NCI-H2196 (cell line): ENCODE results near the gene SGCD.
"Not testable (repeated sequence)": the region's sequence is repeated elsewhere in the genome, so short reads cannot be mapped to it uniquely, and the experiment has no call there.

Experiments used
- DNase-seq: peaks from one replicate; lab custom pipeline; 2025; ENCODE audit not compliant: unreplicated experiment; lab: John Stamatoyannopoulos, UW

Gene SGCD

DNA sequence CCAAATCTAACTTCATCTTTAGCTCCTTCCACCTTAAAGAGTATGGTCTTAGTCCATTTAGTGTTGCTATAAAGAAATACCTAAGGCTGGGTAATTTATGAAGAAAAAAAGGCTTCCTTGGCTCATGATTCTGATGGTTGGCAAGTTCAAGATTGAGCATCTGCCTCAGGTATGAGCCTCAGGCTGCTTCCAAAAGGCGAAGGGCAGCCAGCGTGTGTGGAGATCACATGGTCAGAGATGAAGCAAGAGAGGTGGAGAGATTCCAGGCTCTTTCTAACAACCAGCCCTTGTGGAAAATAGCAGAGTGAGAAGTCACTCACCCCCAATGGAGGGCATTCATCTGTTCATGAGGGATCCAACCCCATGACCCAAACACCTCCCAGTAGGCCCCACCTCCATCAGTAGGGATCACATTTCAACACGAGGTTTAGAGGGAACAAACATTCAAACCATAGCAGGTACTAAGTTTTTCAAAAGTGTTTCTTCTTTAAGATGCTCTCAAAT, 225.9 kb downstream of the SGCD start:
- DNase-seq: no peak

- DNase-seq: no peak
Measured at GRCh38 chr5:156556666-156557406, 229.9 kb downstream of the SGCD start.

DNA sequence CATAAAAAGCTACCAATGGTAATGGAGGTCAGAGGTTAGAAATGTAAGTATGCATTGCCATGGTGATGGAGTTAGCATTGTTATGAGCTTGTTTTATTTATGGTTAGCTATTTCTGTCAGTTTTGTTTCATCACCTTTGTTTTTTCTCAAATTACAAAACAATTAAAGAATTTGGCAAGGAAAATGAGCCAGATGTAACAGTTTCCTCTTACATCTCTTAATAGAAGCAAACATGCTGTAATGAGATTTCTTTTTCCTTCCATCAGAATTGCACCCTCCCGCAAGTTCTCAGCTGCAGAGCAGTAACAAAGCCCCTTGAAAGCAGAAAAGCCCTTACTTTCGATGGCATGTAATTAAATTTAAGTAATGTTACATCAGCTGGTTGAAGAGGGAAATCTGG, 233.0 kb downstream of the SGCD start:
- DNase-seq: no peak

DNA sequence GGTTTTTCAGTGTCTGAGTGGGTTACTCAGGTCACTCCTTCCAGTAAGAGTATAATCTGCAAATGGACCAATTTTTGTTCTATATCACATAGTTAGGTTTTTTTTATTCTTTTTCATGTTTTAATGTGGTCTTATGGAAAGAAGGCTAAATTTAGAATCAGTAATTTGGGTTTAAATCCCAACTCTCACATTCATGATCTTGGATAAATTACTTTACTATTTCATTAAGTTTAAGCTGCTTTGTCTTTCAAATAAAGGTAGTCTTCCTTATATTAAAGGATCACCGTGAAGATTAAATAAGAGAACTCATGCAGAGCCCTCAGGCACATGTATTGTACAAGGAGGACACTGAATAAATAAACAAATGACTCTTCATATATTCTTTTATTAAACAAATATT, 234.7 kb downstream of the SGCD start:
- DNase-seq: no peak

- DNase-seq: no peak
Measured at GRCh38 chr5:156570615-156571014, 243.7 kb downstream of the SGCD start.

DNA sequence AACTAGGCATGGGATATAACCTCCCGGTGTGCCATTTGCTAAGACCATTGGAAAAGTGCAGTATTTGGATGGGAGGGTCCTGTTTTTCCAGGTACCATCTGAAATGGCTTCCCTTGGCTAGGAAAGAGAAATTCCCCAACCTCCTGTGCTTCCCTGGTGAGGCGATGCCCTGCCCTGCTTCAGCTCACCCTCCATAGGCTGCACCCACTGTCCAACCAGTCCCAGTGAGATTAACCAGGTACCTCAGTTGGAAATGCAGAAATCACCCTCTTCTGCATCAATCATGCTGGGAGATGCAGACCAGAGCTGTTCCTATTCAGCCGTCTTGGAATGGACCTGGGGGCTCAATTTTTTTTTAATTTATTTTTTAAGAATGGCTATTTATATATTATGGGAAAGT, 254.8 kb downstream of the SGCD start:
- no peak for DNase-seq

- no peak for DNase-seq
Measured at GRCh38 chr5:156582193-156582598, 255.2 kb downstream of the SGCD start.

- DNase-seq: no peak
Measured at GRCh38 chr5:156584871-156585270, 257.9 kb downstream of the SGCD start.

DNA sequence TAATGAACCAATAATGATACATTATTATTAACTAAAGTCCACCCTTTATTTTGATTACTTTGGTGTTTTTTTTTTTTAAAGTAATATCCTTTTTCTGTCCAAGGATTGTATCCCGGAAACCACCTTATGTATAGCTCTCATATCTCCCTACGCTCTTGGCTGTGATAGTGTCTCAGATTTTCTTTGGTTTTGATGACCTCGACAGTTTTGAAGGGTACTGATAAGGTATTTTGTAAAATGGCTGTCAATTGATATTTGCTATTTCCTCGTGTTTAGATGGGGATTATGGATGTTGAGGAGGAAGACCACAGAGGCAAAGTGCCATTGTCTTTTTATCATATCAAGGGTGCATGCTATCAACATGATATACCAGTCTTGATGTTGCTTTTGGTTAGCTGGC, 259.0 kb downstream of the SGCD start:
- no peak for DNase-seq

GRCh38 chr5:156587012-156587411, 260.0 kb downstream of the SGCD start:
- no peak for DNase-seq

- no peak for DNase-seq
Measured at GRCh38 chr5:156588306-156588705, 261.3 kb downstream of the SGCD start.

DNA sequence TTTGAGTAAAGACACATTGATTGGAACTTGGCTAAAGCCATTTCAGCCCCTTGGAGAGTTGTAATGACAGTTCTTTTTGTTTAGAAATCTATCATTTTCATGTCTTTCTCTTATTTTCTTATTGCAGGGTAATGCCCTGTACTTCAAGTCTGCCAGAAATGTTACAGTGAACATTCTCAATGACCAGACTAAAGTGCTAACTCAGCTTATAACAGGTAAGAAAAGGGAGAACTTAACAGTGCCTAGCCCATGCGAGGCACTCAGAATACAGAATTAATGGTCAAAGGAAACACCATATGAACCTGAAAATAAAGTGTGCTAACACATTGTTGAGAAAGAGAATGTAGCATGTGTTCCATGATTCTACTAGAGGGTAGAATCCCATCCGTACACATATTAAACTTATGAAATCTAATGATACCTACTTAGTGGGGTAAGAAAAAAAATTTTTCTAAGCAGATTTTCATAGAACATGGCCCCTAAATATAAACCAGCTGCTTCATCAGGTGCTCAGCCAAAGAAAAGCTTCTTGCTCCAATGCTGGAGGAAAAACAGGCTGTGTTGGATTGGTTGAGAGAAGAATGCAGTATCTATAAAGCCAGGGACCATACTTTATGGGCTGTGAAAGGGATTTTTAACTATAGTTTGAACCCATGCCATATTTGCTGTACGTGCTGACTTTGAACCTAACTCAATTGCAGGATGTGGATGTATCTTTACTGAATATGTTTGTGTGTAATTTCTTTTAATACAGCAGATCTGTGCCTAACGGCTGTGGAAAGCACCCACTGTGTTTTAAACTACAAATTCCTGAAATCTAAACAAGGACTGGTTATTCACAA, 262.4 kb downstream of the SGCD start:
- DNase-seq: no peak

- DNase-seq: no peak
Measured at GRCh38 chr5:156589946-156590216, 262.9 kb downstream of the SGCD start.

- no peak for DNase-seq
Measured at GRCh38 chr5:156590978-156591377, 264.0 kb downstream of the SGCD start.

GRCh38 chr5:156591631-156592030, 264.7 kb downstream of the SGCD start:
- DNase-seq: no peak

DNA sequence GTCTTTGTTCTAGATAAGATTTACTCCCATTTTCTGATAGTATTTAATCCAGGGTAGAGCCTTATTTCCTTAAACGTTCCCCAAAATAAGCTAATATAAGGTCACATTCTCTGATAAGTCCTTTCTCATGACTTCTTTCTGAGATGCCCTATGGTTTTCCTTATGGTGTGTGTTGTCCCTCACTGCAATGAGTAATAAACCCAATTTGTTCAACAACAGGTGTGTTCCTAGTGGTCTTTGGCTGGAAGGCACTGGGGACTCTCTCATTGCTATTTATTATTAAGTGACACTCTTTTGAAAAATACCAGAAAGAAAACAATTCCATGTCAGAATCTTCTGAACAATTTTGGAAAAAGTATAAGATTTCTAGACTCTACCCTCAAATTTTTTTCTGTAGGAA, 266.6 kb downstream of the SGCD start:
- DNase-seq: no peak

DNA sequence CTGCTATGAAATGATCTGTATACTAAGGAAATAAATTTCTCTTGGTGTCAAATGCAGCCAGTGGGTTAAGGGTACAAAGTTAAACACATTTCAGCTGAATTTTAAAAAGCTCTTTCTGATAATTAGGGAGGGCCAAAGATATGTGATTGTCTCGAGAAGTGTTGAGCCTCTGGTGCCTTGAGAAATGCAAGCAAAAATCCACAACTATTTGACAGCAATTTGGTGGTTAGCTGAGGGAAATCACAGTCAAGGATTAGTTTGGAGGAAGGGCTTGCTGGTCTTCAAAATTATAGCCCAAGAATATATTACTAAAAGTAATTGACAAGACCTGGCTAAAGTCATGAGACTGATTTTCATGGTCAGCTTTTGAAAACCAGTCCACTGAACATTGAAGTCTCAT, 267.4 kb downstream of the SGCD start:
- DNase-seq: no peak

DNA sequence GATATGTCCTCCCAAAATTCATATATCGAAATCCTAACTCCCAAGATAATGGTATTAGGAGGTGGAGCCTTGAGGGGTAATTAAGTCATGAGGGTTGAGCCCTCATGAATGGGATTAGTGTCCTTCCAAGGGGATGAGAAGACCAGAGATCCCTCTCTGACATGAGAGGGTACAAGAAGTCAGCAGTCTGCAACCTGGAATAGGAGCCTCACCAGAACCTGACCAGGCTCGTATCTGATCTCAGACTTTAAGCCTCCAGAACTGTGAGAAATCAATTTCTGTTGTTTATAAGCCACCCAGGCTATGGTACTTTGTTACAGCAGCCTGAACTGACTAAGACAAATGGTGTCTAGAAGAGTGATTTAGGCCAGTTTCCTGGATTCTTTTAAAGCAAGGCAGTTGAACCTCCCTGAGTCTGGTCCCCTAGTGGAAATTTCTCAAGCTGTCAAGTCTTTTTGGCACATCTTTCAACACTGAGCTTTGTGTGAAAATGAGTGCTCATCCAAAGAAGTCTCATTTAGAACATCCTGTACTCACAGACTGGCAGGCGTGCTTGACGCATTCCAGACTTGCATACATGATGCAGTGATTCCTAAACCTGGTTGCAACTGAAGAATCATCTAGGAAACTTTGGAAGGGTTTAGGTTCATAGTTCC, 268.3 kb downstream of the SGCD start:
- DNase-seq: no peak

DNA sequence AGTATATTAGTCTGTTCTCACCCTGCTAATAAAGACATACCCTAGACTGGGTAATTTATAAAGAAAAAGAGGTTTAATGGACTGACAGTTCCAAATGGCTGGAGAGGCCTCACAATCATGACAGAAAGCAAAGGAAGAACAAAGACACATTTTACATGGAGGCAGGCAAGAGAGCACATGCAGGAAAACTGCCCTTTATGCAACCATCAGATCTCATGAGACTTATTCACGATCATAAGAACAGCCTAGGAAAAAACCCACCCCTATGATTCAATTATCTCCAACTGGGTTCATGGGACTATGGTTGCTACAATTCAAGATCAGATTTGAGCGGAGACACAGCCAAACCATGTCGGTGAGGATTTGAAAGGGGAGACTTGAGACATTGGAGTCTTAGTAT, 270.3 kb downstream of the SGCD start:
- no peak for DNase-seq

DNA sequence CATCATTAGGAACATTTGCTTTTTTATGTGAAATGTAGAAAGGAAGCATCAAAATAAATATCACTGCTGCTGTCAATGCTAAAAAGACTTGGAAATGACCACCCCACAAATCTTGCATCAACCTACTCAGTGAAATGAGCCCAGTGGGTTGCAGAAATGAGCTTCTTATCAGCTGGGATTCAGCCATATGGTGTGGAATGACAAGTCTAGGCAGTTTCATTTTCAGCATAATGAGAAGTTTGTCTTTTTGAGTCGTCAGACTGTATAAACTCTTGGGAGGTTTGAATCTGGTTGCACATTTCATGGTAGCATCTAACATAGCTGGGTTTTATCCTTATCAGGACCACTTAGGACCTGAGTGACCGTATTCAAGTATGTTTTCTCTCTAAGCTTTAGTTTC, 272.0 kb downstream of the SGCD start:
- no peak for DNase-seq

DNA sequence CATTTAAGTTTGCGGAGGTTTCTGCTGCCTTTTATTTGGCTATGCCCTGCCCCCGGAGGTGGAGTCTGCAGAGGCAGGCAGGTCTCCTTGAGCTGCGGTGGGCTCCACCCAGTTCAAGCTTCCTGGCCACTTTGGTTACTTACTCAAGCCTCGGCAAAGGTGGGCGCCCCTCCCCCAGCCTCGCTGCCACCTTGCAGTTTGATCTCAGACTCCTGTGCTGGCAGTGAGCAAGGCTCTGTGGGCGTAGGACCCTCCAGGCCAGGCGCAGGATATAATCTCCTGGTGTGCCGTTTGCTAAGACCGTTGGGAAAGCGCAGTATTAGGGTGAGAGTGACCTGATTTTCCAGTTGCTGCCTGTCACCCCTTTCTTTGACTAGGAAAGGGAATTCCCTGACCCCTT, 283.6 kb downstream of the SGCD start:
- not testable (repeated sequence) for DNase-seq

- DNase-seq: no peak
Measured at GRCh38 chr5:156615901-156616300, 288.9 kb downstream of the SGCD start.
